Kidney (tissue), 14 donors: ENCODE results near the gene CHAT. TPM values are rescaled to one million over a fixed set of nuclear protein-coding genes. Genes with fewer than 3 reads are reported as not detected.

Source experiments
- DNase-seq, 5 donors: peaks; one replicate each; pipeline ENCODE4 v3.0.0-alpha.2; 2013 to 2020
- FAIRE-seq: peaks from 2 replicates; lab custom pipeline; 2012; peaks lifted over from hg19 to GRCh38; lab: Jason Lieb, UNC
- H3K27ac ChIP-seq, 2 donors: one replicate each; pipeline ENCODE4 v1.7.0; 2013; ENCODE audit warnings: low read depth in 2 of 2, low read length in 2 of 2, inconsistent platforms in 1 of 2
- H3K27me3 ChIP-seq: one replicate; pipeline ENCODE4 v1.7.1; 2013; ENCODE audit warnings: low read length, inconsistent platforms; ENCODE audit not compliant: control insufficient read depth, insufficient read depth
- H3K36me3 ChIP-seq, 3 donors: one replicate each; pipeline versions ENCODE4 v1.7.0 to v1.7.1; 2013; ENCODE audit warnings: low read length in 3 of 3, control low read depth in 1 of 3, inconsistent platforms in 1 of 3; ENCODE audit not compliant: insufficient read depth in 3 of 3, control insufficient read depth in 2 of 3
- H3K4me1 ChIP-seq, 3 donors: one replicate each; pipeline versions ENCODE4 v1.7.0 to v1.7.1; 2013; ENCODE audit warnings: low read length in 3 of 3, inconsistent platforms in 1 of 3, low read depth in 1 of 3; ENCODE audit not compliant: control insufficient read depth in 2 of 3, insufficient read depth in 2 of 3
- H3K4me3 ChIP-seq, 3 donors: one replicate each; pipeline versions ENCODE4 v1.7.0 to v1.8.1; 2013; ENCODE audit warnings: low read length in 3 of 3, control low read depth in 1 of 3, inconsistent platforms in 1 of 3
- H3K9ac ChIP-seq, 3 donors: one replicate each; pipeline versions ENCODE4 v1.7.0 to v1.7.1; 2013; ENCODE audit warnings: low read length in 3 of 3, control low read depth in 1 of 3, inconsistent platforms in 1 of 3
- H3K9me3 ChIP-seq, 3 donors: one replicate each; pipeline versions ENCODE4 v1.7.0 to v1.7.1; 2013; ENCODE audit warnings: low read length in 3 of 3, control low read depth in 1 of 3, inconsistent platforms in 1 of 3; ENCODE audit not compliant: control insufficient read depth in 2 of 3, insufficient read depth in 1 of 3
- CTCF ChIP-seq: IDR thresholded peaks from 3 replicates; pipeline ENCODE4 v1.5.1; 2012; ENCODE audit warnings: mild to moderate bottlenecking, moderate library complexity, borderline replicate concordance; ENCODE audit not compliant: insufficient read depth; ENCODE audit errors: extremely low read depth
- intact Hi-C: fragments of 100-400 bp; cut with DNase I; formaldehyde crosslinking; loops from one replicate; pipeline ENCODE4 v1.11.1; 2022
- polyA plus RNA-seq: library from polyadenylated mRNA; stranded (reverse); fragments of 350-450 nt; fragmentation: Illumina TruSeq; extraction: RNeasy Lipid Tissue Mini Kit (QIAGEN cat#74804); gene quantifications from one replicate; pipeline ENCODE4 v1.2.3, GENCODE V29; 2014; ENCODE audit warnings: low read depth, low replicate concordance; ENCODE audit not compliant: insufficient read depth
- total RNA-seq: library from RNA; stranded (reverse); fragmentation: NEBNext Ultra II Directional; extraction: Animal tissue kit (Norgen Biotek cat#: 25700); gene quantifications from one replicate; pipeline ENCODE4 v1.2.1, GENCODE V29; 2021
- donor health status: control.
- donor health status: control.
- donor health status: control.
- donor health status: control.
- donor health status: control.
- donor health status: DM: yes; HTN: yes; CAD: no.
- donor health status: Normal renal cell carcinoma (clear cell type).

CHAT gene
- total and polyA plus RNA-seq, 2 donors from 2014 or later = not detected

- Histone ChIP-seq H3K9ac (no peak overlapping the region), H3K4me1 (no peaks in the 10 kb centered on the region), H3K4me3 (no peak overlapping the region), H3K27ac (no peak overlapping the region), H3K27me3 (no peaks in the 10 kb centered on the region), H3K36me3 (no peaks in the 10 kb centered on the region), H3K9me3 (no peaks in the 10 kb centered on the region)
- TF ChIP-seq CTCF = no peak
- intact Hi-C loops = no loop called here
- no peak for DNase-seq
- FAIRE-seq = no peak
Measured at GRCh38 chr10:49627038-49627437, 13.2 kb downstream of the CHAT start.

GRCh38 chr10:49627644-49628247, 13.9 kb downstream of the CHAT start:
- FAIRE-seq (no peak), DNase-seq (peak in 2 of 5 donors; percentile 15 to 37)
- no peaks in the 10 kb centered on the region for H3K27me3 ChIP-seq
- H3K9ac ChIP-seq = no peak overlapping the region
- TF ChIP-seq CTCF = no peak
- H3K27ac ChIP-seq = no peak overlapping the region
- intact Hi-C loops = no loop called here
- H3K4me1 ChIP-seq = no peaks in the 10 kb centered on the region
- no peaks in the 10 kb centered on the region for H3K9me3 ChIP-seq
- H3K4me3 ChIP-seq = no peak overlapping the region
- no peaks in the 10 kb centered on the region for H3K36me3 ChIP-seq

GRCh38 chr10:49628599-49628998, 14.8 kb downstream of the CHAT start:
- FAIRE-seq = no peak

More at GRCh38 chr10:49628599-49628998, 14.8 kb downstream of the CHAT start:
- peak in 1 of 5 donors; percentile 24 for DNase-seq
- no peak overlapping the region for H3K27ac ChIP-seq
- intact Hi-C loops = no loop called here
- H3K9ac ChIP-seq = no peak overlapping the region
- H3K4me1 ChIP-seq = no peaks in the 10 kb centered on the region
- no peak overlapping the region for H3K4me3 ChIP-seq
- no peaks in the 10 kb centered on the region for H3K36me3 ChIP-seq
- no peaks in the 10 kb centered on the region for H3K27me3 ChIP-seq
- H3K9me3 ChIP-seq = no peaks in the 10 kb centered on the region
- no peak for TF ChIP-seq CTCF
